Heart left ventricle (tissue), 16 donors: ENCODE results near the gene FXYD7. TPM values are rescaled to one million over a fixed set of nuclear protein-coding genes. Genes with fewer than 3 reads are reported as not detected.

Experiments used
- ATAC-seq, 4 donors: fragments of 200-7000 bp; cut with Tn5 transposase; one replicate each; pipeline ENCODE4 v1.9.1; 2020 to 2022; ENCODE audit warnings: moderate library complexity in 4 of 4, mild to moderate bottlenecking in 3 of 4, moderate number of reproducible peaks in 1 of 4
- DNase-seq, 5 donors: peaks; one replicate each; pipeline ENCODE4 v3.0.0-alpha.2; 2020
- H3K27ac ChIP-seq, 12 donors: fragments of 200-600 bp; sonication (generic) in 4 of 12; one replicate each; pipeline versions ENCODE4 v1.5.0 to v1.8.0; 2016 to 2022; ENCODE audit warnings: mild to moderate bottlenecking in 2 of 12
- H3K27me3 ChIP-seq, 9 donors: fragments of 200-600 bp; sonication (generic) in 2 of 9; one replicate each; pipeline versions ENCODE4 v1.5.1 to v1.8.0; 2016 to 2022; ENCODE audit warnings: mild to moderate bottlenecking in 3 of 9
- H3K36me3 ChIP-seq, 9 donors: fragments of 200-600 bp; sonication (generic) in 2 of 9; one replicate each; pipeline versions ENCODE4 v1.5.0 to v1.8.0; 2018 to 2022; ENCODE audit warnings: mild to moderate bottlenecking in 2 of 9
- H3K4me1 ChIP-seq, 12 donors: fragments of 200-600 bp; sonication (generic) in 4 of 12; one replicate each; pipeline versions ENCODE4 v1.5.0 to v1.8.0; 2016 to 2022; ENCODE audit warnings: mild to moderate bottlenecking in 3 of 12
- H3K4me3 ChIP-seq, 12 donors: fragments of 200-600 bp; sonication (generic) in 4 of 12; one replicate each; pipeline versions ENCODE4 v1.5.0 to v1.8.0; 2017 to 2022; ENCODE audit warnings: mild to moderate bottlenecking in 9 of 12, moderate library complexity in 4 of 12
- H3K9me3 ChIP-seq, 12 donors: fragments of 200-600 bp; sonication (generic) in 4 of 12; one replicate each; pipeline versions ENCODE4 v1.5.0 to v1.8.0; 2016 to 2022; ENCODE audit warnings: mild to moderate bottlenecking in 1 of 12
- POLR2A ChIP-seq, 2 donors: fragments of 450-650 bp; IDR thresholded peaks; one replicate each; pipeline ENCODE4 v1.6.1; 2017; ENCODE audit warnings: antibody characterized with exemption in 2 of 2, mild to moderate bottlenecking in 2 of 2, moderate library complexity in 2 of 2
- WGBS, 4 donors: extraction: QIAGEN DNeasy Blood & Tissue Kit in 2 of 4; methylation state at CpG; one replicate each; pipeline versions ENCODE4 v1.1.5 to v1.1.7; 2013 to 2018; 5-methylcytosine and 5-hydroxymethylcytosine counted together
- intact Hi-C, 10 donors: fragments of 100-400 bp; cut with DNase I; formaldehyde crosslinking; loops; one replicate each; pipeline versions ENCODE4 v1.11.1 to v1.14.2; 2022
- polyA plus RNA-seq, 2 donors: library from polyadenylated mRNA; stranded (reverse); fragments of 200-250 nt; gene quantifications; one replicate each; pipeline ENCODE4 v1.2.3, GENCODE V29; 2013
- total RNA-seq, 9 donors: library from RNA; depleted of rRNA in 2 of 9; stranded (reverse); fragments of >200 nt in 2 of 9; fragmentation: NEBNext Ultra II Directional in 3 of 9; extraction: Animal tissue kit (Norgen Biotek cat#: 25700) in 3 of 9; gene quantifications; one replicate each; pipeline versions ENCODE4 v1.1.0 to v1.2.4, GENCODE V29; 2016 to 2023
- TF ChIP-seq, protein P1 (sequence below), 12 donors: fragments of 200-600 bp; sonication (generic) in 4 of 12; IDR thresholded peaks; one replicate each; pipeline versions ENCODE4 v1.5.0 to v1.8.0; 2018 to 2022; ENCODE audit warnings: antibody characterized with exemption in 12 of 12, mild to moderate bottlenecking in 5 of 12
- donor health status: ischemic (EF 13 %, LVEDD 7.1; RV severe dilation, severe dysfunction).
- donor health status: healthy with polysubstance abuse.
- donor health status: DM: no; HTN: yes; CAD: no.
- donor health status: DM: no; HTN: no; CAD: no.
- donor health status: ischemic (EF 25% LVEDD 6.9; RV normal size, moderate dysfunction).
- donor health status: ischemic (EF 25% LVEDD 5.7; RV mildly dilated, moderate dysfunction).
- donor health status: healthy.
- donor health status: DM: yes; HTN: yes; CAD: no.
- donor health status: ischemic (EF 35%, LVEDD 5.7; RV mildly dilated, moderate dysfunction).
- donor health status: nonischemic (EF 11% LVEDD 7.7; RV severe dilation, severe dysfunction).
- donor health status: DM: yes; HTN: yes; CAD: no.
- donor health status: PGD.
- donor health status: ischemic (EF 29% LVEDD 5.4; RV normal size, mild dysfunction).
- donor health status: nonischemic (EF 23%, LVEDD 6.1; RV moderate dilation, normal function).

The FXYD7 gene
- total and polyA plus RNA-seq, 11 donors, result 0.21 to 0.52 (median 0.28) TPM; not detected in 8

DNA sequence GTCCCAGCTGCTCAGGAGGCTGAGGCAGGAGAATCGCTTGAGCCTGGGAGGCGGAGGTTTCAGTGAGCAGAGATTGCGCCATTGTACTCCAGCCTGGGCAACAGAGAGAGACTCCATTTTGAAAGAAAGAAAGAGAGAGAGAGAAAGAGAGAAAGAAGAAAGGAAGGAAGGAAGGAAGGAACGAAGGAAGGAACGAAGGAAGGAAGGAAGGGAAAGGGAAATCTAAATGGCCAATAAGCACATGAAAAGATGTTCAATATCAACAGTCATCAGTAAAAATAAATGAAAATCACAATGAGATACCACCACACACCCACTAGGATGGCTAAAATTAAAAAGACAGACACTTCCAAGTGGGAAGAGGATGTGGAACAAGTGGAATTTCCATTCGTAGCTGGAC, 31.2 kb downstream of the FXYD7 start:
- TF ChIP-seq, protein P1, sequence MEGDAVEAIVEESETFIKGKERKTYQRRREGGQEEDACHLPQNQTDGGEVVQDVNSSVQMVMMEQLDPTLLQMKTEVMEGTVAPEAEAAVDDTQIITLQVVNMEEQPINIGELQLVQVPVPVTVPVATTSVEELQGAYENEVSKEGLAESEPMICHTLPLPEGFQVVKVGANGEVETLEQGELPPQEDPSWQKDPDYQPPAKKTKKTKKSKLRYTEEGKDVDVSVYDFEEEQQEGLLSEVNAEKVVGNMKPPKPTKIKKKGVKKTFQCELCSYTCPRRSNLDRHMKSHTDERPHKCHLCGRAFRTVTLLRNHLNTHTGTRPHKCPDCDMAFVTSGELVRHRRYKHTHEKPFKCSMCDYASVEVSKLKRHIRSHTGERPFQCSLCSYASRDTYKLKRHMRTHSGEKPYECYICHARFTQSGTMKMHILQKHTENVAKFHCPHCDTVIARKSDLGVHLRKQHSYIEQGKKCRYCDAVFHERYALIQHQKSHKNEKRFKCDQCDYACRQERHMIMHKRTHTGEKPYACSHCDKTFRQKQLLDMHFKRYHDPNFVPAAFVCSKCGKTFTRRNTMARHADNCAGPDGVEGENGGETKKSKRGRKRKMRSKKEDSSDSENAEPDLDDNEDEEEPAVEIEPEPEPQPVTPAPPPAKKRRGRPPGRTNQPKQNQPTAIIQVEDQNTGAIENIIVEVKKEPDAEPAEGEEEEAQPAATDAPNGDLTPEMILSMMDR (IDR thresholded peaks at IDR 0.05), result no peak
- no peak for TF ChIP-seq POLR2A (IDR thresholded peaks at IDR 0.05)
- no peak for DNase-seq
- WGBS, 4 donors, result 85 to 93% (median 87%) methylated on average over 6 of the region's 6 CpGs
- no peak overlapping the region for H3K27ac ChIP-seq
- H3K4me1 ChIP-seq, result peaks cover 0 to 10% (median 0%) of the 10 kb centered on the region in 12 donors
- H3K9me3 ChIP-seq, result no peaks in the 10 kb centered on the region
- no peak for ATAC-seq
- H3K36me3 ChIP-seq, result peaks cover 0 to 15% (median 0%) of the 10 kb centered on the region in 9 donors
- no peak overlapping the region for H3K4me3 ChIP-seq
- peaks cover 0 to 4% (median 0%) of the 10 kb centered on the region in 9 donors for H3K27me3 ChIP-seq
- intact Hi-C loops, result no loop called here

- Histone ChIP-seq H3K4me3 (no peak overlapping the region), H3K27ac (no peak overlapping the region), H3K4me1 (peaks cover 0 to 10% (median 0%) of the 10 kb centered on the region in 12 donors), H3K9me3 (no peaks in the 10 kb centered on the region), H3K27me3 (peaks cover 0 to 4% (median 0%) of the 10 kb centered on the region in 9 donors), H3K36me3 (no peaks in the 10 kb centered on the region)
- intact Hi-C loops, result no loop called here
- 73 to 80% (median 76%) methylated on average over 3 of the region's 3 CpGs for WGBS, 4 donors
- DNase-seq (no peak), ATAC-seq (no peak)
- no peak for TF ChIP-seq POLR2A (IDR thresholded peaks at IDR 0.05)
- TF ChIP-seq, protein P1 (IDR thresholded peaks at IDR 0.05), result no peak
Observed at GRCh38 chr19:35176181-35176570, 33.1 kb downstream of the FXYD7 start.

DNA sequence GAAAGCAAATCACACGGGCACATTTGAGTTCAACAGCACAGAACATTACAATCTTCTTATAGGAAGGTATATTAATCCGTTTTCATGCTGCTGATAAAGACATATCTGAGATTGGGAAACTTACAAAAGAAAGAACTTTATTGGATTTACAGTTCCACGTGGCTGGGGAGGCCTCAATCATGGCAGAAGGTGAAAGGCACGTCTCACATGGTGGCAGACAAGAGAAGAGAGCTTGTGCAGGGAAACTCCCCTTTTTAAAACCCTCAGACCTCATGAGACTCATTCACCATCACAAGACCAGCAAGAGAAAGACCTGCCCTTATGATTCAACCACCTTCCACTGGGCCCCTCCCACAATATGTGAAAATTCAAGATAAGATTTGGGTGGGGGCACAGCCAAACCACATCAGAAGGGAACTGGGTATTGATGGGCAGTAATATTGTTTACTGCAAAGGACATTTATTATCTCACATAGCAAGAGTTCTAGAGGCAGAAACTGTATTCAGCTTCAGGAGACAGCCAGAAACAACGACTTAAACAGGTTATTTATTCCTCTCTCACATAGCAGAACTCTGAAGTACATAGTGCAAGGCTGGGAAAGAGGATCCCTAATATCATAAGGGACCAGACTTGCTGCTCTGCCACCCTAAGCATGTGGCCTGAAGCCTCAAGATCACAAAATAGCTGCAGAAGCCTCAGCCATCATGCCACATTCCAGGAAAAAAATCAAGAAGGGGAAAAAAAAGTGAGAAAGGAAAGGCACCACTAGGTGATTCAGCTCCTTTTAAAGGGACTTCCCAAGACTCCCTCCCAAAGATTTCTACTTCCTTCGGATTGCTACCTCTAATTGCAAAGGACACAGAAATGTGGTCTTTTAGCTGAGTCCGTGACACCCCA, 34.6 kb downstream of the FXYD7 start:
- intact Hi-C loops, result no loop called here
- DNase-seq, result no peak
- Histone ChIP-seq H3K4me1 (no peaks in the 10 kb centered on the region), H3K9me3 (no peaks in the 10 kb centered on the region), H3K27me3 (peaks cover 0 to 4% (median 0%) of the 10 kb centered on the region in 9 donors), H3K27ac (no peak overlapping the region), H3K36me3 (no peaks in the 10 kb centered on the region), H3K4me3 (no peak overlapping the region)
- WGBS, 4 donors, result 76 to 79% (median 79%) methylated on average over 7 of the region's 7 CpGs
- TF ChIP-seq, protein P1 (IDR thresholded peaks at IDR 0.05), result no peak
- TF ChIP-seq POLR2A (IDR thresholded peaks at IDR 0.05), result no peak
- no peak for ATAC-seq

DNA sequence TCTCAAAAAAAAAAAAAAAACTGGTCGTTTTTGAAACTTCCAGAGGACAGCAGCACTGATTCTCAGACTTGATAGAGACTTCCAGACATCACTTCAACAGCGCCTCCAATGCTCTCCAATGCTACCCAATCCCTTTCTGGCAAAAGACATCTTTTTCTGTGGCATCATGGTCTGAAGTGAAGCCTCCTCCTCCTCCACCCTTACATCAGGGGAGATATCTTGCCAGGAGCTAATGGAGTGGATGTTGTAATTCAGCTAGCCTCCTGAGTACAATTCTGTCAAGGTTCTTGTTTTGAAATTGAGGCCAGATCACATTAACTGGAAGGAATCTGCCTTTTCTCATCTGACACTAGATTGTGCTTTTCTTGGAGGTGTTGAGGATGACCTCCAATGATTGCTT, 35.6 kb downstream of the FXYD7 start:
- H3K4me3 ChIP-seq, result no peak overlapping the region
- no peaks in the 10 kb centered on the region for H3K36me3 ChIP-seq
- TF ChIP-seq, protein P1 (IDR thresholded peaks at IDR 0.05), result no peak
- TF ChIP-seq POLR2A (IDR thresholded peaks at IDR 0.05), result no peak
- H3K9me3 ChIP-seq, result peaks cover 0 to 9% (median 0%) of the 10 kb centered on the region in 12 donors
- H3K4me1 ChIP-seq, result no peaks in the 10 kb centered on the region
- DNase-seq (no peak), ATAC-seq (no peak)
- H3K27me3 ChIP-seq, result peaks cover 0 to 4% (median 0%) of the 10 kb centered on the region in 9 donors
- intact Hi-C loops, result no loop called here
- 58 to 71% (median 61%) methylated on average over 2 of the region's 2 CpGs for WGBS, 4 donors
- H3K27ac ChIP-seq, result no peak overlapping the region
